ENCODE results near the gene TMX1. TPM values are rescaled to one million over a fixed set of nuclear protein-coding genes. Genes with fewer than 3 reads are reported as not detected.

TMX1 gene, protein sequence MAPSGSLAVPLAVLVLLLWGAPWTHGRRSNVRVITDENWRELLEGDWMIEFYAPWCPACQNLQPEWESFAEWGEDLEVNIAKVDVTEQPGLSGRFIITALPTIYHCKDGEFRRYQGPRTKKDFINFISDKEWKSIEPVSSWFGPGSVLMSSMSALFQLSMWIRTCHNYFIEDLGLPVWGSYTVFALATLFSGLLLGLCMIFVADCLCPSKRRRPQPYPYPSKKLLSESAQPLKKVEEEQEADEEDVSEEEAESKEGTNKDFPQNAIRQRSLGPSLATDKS
- 92.8 and 94.5 TPM in 2 replicates for total RNA-seq (2013; cell fraction: nucleolus; rRNA removed)
- 37.6 and 49.7 TPM in 2 replicates for total RNA-seq (2014; rRNA removed)
- 53.2 and 54.6 TPM in 2 replicates for total RNA-seq (2014; rRNA removed; fragmentation: Illumina TruSeq; extraction: Trizol)
- 45.3 and 48.9 TPM in 2 replicates for total RNA-seq (2021)
- 13.5 TPM for polyA plus RNA-seq (2011; ENCODE audit: low read depth)
- 49.5 and 78.3 TPM in 2 replicates for polyA plus RNA-seq (2011; rRNA removed)
- polyA plus RNA-seq (2011; cell fraction: cytosol; rRNA removed) = 15.1 and 18.6 TPM in 2 replicates
- 12.5 and 17.0 TPM in 2 replicates for polyA plus RNA-seq (2011; cell fraction: nucleus; rRNA removed)
- 30.0 and 34.3 TPM in 2 replicates for polyA plus RNA-seq (2012)
- 32.2 and 44.5 TPM in 2 replicates for polyA plus RNA-seq (2014; fragmentation: Illumina TruSeq; extraction: Trizol)
- polyA plus RNA-seq (2014; fragmentation: Nextera tagmentation; extraction: Ambion mirVana) = 100 to 1,000 TPM in 1 of 2 experiments, 10 to 100 TPM in 1; 58.7 to 152 TPM
- polyA plus RNA-seq (2014; rRNA removed) = 24.8 and 29.1 TPM in 2 replicates
- 100 to 1,000 TPM; 118 to 122 TPM for polyA plus RNA-seq (2016; fragmentation: Nextera tagmentation; extraction: Ambion mirVana)
- polyA minus RNA-seq (2011; rRNA and poly(A)+ RNA removed) = 25.4 and 34.9 TPM in 2 replicates
- 18.3 and 27.1 TPM in 2 replicates for polyA minus RNA-seq (2011; cell fraction: cytosol; rRNA and poly(A)+ RNA removed)
- 20.9 and 32.5 TPM in 2 replicates for polyA minus RNA-seq (2011; cell fraction: nucleus; rRNA and poly(A)+ RNA removed)
- Bru-seq, nascent RNA = percentile 93 among the genes with signal in this experiment
- BruChase-seq, experiment 1, labeled RNA remaining after a 6-hour chase = percentile 96 among the genes with signal in this experiment
- percentile 94 among the genes with signal in this experiment for BruChase-seq, experiment 2, labeled RNA remaining after a 2-hour chase
- long read RNA-seq, experiment 1, transcript TMX1-201 (8 exons, 3,995 nt) = major isoform, 80 of 88 reads
- long read RNA-seq, experiment 1, partial matches to known transcripts = 0 of 88 reads
- long read RNA-seq, experiment 1, other reads (novel, unspliced or antisense) = 8 of 88 reads
- long read RNA-seq, experiment 2, transcript TMX1-201 (8 exons, 3,995 nt) = major isoform, 570 of 611 reads
- long read RNA-seq, experiment 2, partial matches to known transcripts = 9 of 611 reads
- long read RNA-seq, experiment 2, other reads (novel, unspliced or antisense) = 32 of 611 reads

DNA sequence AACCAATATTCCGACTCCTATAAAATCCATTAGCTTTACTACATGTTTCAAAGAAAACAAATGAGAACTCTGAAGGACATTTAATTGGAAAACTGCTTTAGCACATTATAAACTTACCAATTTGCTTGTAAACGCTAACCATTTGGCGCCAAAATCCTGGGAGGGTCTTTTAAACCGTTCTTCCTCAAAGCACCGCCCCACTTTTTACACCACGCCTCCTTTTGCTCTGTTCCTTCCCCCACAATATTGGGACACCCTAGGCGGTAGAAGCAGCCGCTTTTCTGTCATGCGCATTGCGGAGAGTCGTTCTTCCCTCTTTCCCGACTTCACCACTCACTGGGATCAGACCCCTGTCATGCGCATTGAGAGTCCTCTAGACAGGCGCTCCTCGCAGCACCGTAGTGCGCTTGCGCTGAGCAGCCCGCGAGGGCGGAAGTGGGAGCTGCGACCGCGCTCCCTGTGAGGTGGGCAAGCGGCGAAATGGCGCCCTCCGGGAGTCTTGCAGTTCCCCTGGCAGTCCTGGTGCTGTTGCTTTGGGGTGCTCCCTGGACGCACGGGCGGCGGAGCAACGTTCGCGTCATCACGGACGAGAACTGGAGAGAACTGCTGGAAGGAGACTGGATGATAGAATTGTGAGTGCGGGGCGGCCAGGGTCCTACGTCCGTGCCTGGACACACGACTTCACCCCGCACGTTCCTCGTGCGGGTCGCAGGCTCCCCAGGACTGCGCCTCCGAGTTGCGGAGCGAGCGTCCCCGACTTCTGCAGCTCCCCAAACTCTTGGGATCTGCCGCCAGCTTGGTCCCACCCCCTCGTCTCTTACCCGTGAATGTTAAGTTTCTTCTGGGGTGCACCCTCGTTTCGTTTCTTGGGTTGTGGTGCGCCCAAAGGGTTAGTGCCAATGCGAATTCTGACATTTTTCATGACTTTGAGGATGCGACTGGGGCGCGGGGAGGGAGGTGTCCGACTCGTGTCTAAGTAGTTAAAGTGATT lies at the start of gene TMX1:
TSS of gene TMX1 (plus strand) at position 435 of the 991 bp plus-strand sequence. CDS start at position 481, 46 bp downstream.
- Histone ChIP-seq H3K79me2 (ENCODE audit: control insufficient read depth, insufficient read depth, low read length) (peaks cover 57% of the 10 kb centered on the region), H3K4me2 (ENCODE audit: control insufficient read depth, insufficient read depth) (peak within 1 kb of the TSS; percentile 84), H3K4me1 (ENCODE audit: control insufficient read depth, insufficient read depth, low read length) (peaks cover 7% of the 10 kb centered on the region), H3K27ac (ENCODE audit: control insufficient read depth, insufficient read depth) (peak within 1 kb of the TSS; percentile 90), H2AFZ (ENCODE audit: control insufficient read depth, low read depth, low read length) (peak within 1 kb of the TSS; percentile 93), H3K36me3 (ENCODE audit: control insufficient read depth in 2 of 2, insufficient read depth in 2 of 2, low read length in 1 of 2) (no peaks in the 10 kb centered on the region; a peak in 1 of 4 replicates), H3K27me3 (replicated peaks in 1 of 2; ENCODE audit: control insufficient read depth in 2 of 2, insufficient read depth in 2 of 2, low read length in 1 of 2) (no peaks in the 10 kb centered on the region), H4K20me1 (ENCODE audit: control insufficient read depth, insufficient read depth) (no peaks in the 10 kb centered on the region), H3K4me3 (peak within 1 kb of the TSS; percentile 93), H3K9me3 (replicated peaks; ENCODE audit: control insufficient read depth, insufficient read depth, low read length) (no peaks in the 10 kb centered on the region), H3K9ac (ENCODE audit: control insufficient read depth, insufficient read depth, low read length) (peak within 1 kb of the TSS; percentile 97)
- DNase-seq (ENCODE audit: low read depth, low spot score) (peak; percentile 98), ATAC-seq (peak; percentile 93), FAIRE-seq (peak; percentile 96)
- CTCF ChIA-PET = interaction anchor here (1.3 kb wide), 1 partner anchor 83 kb away, joined by 3 read pairs; no protein-coding TSS in a partner anchor
- POLR2A ChIA-PET = interaction anchor here (0.7 to 1.5 kb wide), 2 partner anchors 9 to 411 kb away, joined by 3 read pairs; no protein-coding TSS in a partner anchor
- RAD21 ChIA-PET (ENCODE audit: unreplicated experiment) = interaction anchor here (1.0 to 1.8 kb wide), 2 partner anchors 29 to 380 kb away, joined by 3 to 4 read pairs; no protein-coding TSS in a partner anchor
- SMC1A ChIA-PET (ENCODE audit: uncharacterized antibody, unreplicated experiment) = interaction anchor here (0.6 kb wide), 1 partner anchor 1882 kb away, joined by 3 read pairs; no protein-coding TSS in a partner anchor
- BruUV-seq (replicated peaks) = TSS peak; percentile 72
- in situ Hi-C loops (cut with MboI) (no loop called here), intact Hi-C loops (cut with micrococcal nuclease; ENCODE audit: unreplicated experiment) (no loop called here)
- WGBS (ENCODE audit: insufficient coverage, insufficient replicate concordance, low lambda C conversion rate, missing lambda C conversion rate) = 1% methylated on average over 65 of the region's 65 CpGs
- peak; percentile 81; the same call in 1 of the 2 replicates for TF ChIP-seq SMAD5 (IDR thresholded peaks at IDR 0.05; ENCODE audit: low read depth)
- TF ChIP-seq RAD51 (IDR thresholded peaks at IDR 0.05) = no peak
- TF ChIP-seq KAT2A (conservative IDR thresholded peaks at IDR 0.05; ENCODE audit: control insufficient read depth, low read depth, low read length) = no peak
- no peak for TF ChIP-seq GABPA (IDR thresholded peaks at IDR 0.05; ENCODE audit: low read depth)
- TF ChIP-seq FOXM1 (IDR thresholded peaks at IDR 0.05; ENCODE audit: low read depth, low read length) = no peak
- TF ChIP-seq ZSCAN29 (IDR thresholded peaks at IDR 0.05) = no peak
- TF ChIP-seq SUPT20H (IDR thresholded peaks at IDR 0.05; ENCODE audit: borderline replicate concordance, control insufficient read depth, low read depth, low read length) = no peak
- TF ChIP-seq, protein P1, sequence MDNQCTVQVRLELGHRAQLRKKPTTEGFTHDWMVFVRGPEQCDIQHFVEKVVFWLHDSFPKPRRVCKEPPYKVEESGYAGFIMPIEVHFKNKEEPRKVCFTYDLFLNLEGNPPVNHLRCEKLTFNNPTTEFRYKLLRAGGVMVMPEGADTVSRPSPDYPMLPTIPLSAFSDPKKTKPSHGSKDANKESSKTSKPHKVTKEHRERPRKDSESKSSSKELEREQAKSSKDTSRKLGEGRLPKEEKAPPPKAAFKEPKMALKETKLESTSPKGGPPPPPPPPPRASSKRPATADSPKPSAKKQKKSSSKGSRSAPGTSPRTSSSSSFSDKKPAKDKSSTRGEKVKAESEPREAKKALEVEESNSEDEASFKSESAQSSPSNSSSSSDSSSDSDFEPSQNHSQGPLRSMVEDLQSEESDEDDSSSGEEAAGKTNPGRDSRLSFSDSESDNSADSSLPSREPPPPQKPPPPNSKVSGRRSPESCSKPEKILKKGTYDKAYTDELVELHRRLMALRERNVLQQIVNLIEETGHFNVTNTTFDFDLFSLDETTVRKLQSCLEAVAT (IDR thresholded peaks at IDR 0.05) = 0 out of 2 replicates have a peak, but pooled peaks have one; percentile 37
- TF ChIP-seq ZNF384 (IDR thresholded peaks at IDR 0.05; ENCODE audit: borderline replicate concordance, low read depth, low read length) = no peak
- TF ChIP-seq KLF5 (IDR thresholded peaks at IDR 0.05; ENCODE audit: partially characterized antibody) = no peak
- no peak for TF ChIP-seq ATF2 (IDR thresholded peaks at IDR 0.05; ENCODE audit: low read length)
- TF ChIP-seq JUND (IDR thresholded peaks at IDR 0.05; ENCODE audit: low read depth, low read length) = no peak
- no peak for TF ChIP-seq KDM1A (IDR thresholded peaks at IDR 0.05; ENCODE audit: borderline replicate concordance)
